SK-N-MC (cell line): ENCODE data around the gene RBM46.

Experiments
- EZH2 ChIP-seq: fragments of 200-600 bp; sonication (generic); IDR thresholded peaks from one replicate; pipeline ENCODE4 v1.6.1; 2017; ENCODE audit warnings: antibody characterized with exemption
- POLR2AphosphoS5 ChIP-seq: IDR thresholded peaks from 2 replicates; pipeline ENCODE4 v1.6.1; 2012; ENCODE audit warnings: mild to moderate bottlenecking, low read depth, low read length, borderline replicate concordance

GRCh38 chr4:154757713-154758112, 23.4 kb upstream of the RBM46 start:
- TF ChIP-seq POLR2AphosphoS5 (no peak), EZH2 (no peak)
